Spleen (tissue), 11 donors: ENCODE measurements around the gene SLC44A4. TPM values are rescaled to one million over a fixed set of nuclear protein-coding genes. Genes with fewer than 3 reads are reported as not detected.

Experiments used
- DNase-seq: peaks from one replicate; pipeline ENCODE4 v3.0.0-alpha.2; 2020
- H3K27ac ChIP-seq, 8 donors: fragments of 200-600 bp; sonication (generic) in 7 of 8; 1 replicate in 4 of 8; 2 replicates in 4 of 8; pipeline versions ENCODE4 v1.5.0 to v1.8.0; 2016 to 2021; ENCODE audit warnings: inconsistent platforms in 4 of 8, mild to moderate bottlenecking in 4 of 8, moderate library complexity in 1 of 8
- H3K27me3 ChIP-seq, 7 donors: fragments of 200-600 bp; sonication (generic) in 6 of 7; replicated peaks in 1 of 7; 1 replicate in 4 of 7; 2 replicates in 3 of 7; pipeline versions ENCODE4 v1.5.0 to v1.8.0; 2016 to 2021; ENCODE audit warnings: inconsistent platforms in 3 of 7, mild to moderate bottlenecking in 1 of 7
- H3K36me3 ChIP-seq, 6 donors: fragments of 200-600 bp; sonication (generic) in 5 of 6; 1 replicate in 4 of 6; 2 replicates in 2 of 6; pipeline versions ENCODE4 v1.5.0 to v1.8.0; 2016 to 2021; ENCODE audit warnings: inconsistent platforms in 2 of 6
- H3K4me1 ChIP-seq, 6 donors: fragments of 200-600 bp; sonication (generic) in 5 of 6; 1 replicate in 3 of 6; 2 replicates in 3 of 6; pipeline versions ENCODE4 v1.5.0 to v1.8.0; 2016 to 2021; ENCODE audit warnings: inconsistent platforms in 3 of 6
- H3K4me3 ChIP-seq, 8 donors: fragments of 200-600 bp; sonication (generic) in 7 of 8; 1 replicate in 4 of 8; 2 replicates in 4 of 8; pipeline versions ENCODE4 v1.5.0 to v1.8.0; 2016 to 2021; ENCODE audit warnings: inconsistent platforms in 4 of 8, mild to moderate bottlenecking in 4 of 8, moderate library complexity in 2 of 8
- H3K9me3 ChIP-seq, 8 donors: fragments of 200-600 bp; sonication (generic) in 7 of 8; 1 replicate in 4 of 8; 2 replicates in 4 of 8; pipeline versions ENCODE4 v1.5.0 to v1.8.0; 2016 to 2021; ENCODE audit warnings: inconsistent platforms in 4 of 8
- POLR2A ChIP-seq, 3 donors: fragments of 450-650 bp; IDR thresholded peaks; one replicate each; pipeline ENCODE4 v1.5.1; 2017; ENCODE audit warnings: antibody characterized with exemption in 3 of 3, mild to moderate bottlenecking in 1 of 3
- POLR2AphosphoS5 ChIP-seq, 3 donors: sonication (generic); formaldehyde crosslinking; IDR thresholded peaks; one replicate each; pipeline ENCODE4 v1.5.1; 2017; ENCODE audit warnings: antibody characterized with exemption in 3 of 3
- WGBS, 5 donors: extraction: QIAGEN DNeasy Blood & Tissue Kit in 3 of 5; methylation state at CpG; one replicate each; pipeline versions ENCODE4 v1.1.5 to v1.1.7; 2013 to 2018; 5-methylcytosine and 5-hydroxymethylcytosine counted together
- intact Hi-C: fragments of 100-400 bp; cut with DNase I; formaldehyde crosslinking; loops from one replicate; pipeline ENCODE4 v1.15.0; 2023; ENCODE audit warnings: low total_unique reads
- polyA plus RNA-seq, 3 donors: library from polyadenylated mRNA; stranded (reverse); fragments of 200-250 nt; gene quantifications; one replicate each; pipeline ENCODE4 v1.2.1, GENCODE V29; 2013
- total RNA-seq, 7 donors: library from RNA; depleted of rRNA in 3 of 7; stranded (reverse); fragments of >200 nt in 3 of 7; fragmentation: NEBNext Ultra II Directional in 4 of 7; extraction: Animal tissue kit (Norgen Biotek cat#: 25700) in 4 of 7; gene quantifications; one replicate each; pipeline versions ENCODE4 v1.1.0 to v1.2.1, GENCODE V29; 2016 to 2021
- TF ChIP-seq, protein P1 (sequence below), 11 experiments: fragments of 200-600 bp in 7 of 11; fragments of 450-650 bp in 4 of 11; sonication (generic) in 4 of 11; IDR thresholded peaks in 8 of 11; conservative IDR thresholded peaks in 3 of 11; 1 replicate in 7 of 11; 2 replicates in 4 of 11; pipeline versions ENCODE4 v1.4.0 to v1.8.0; 2016 to 2021; ENCODE audit warnings: antibody characterized with exemption in 11 of 11, inconsistent platforms in 4 of 11, mild to moderate bottlenecking in 1 of 11
- donor health status: healthy with polysubstance abuse.
- donor health status: DM: no; HTN: no; CAD: no; lungs with moderate emphysema.
- donor health status: DM: no; HTN: no; CAD: no.
- donor health status: Bipolar disorder and iron deficiency.
- donor health status: healthy.
- donor health status: DM: no; HTN: no; CAD: no.
- donor health status: DM: yes; HTN: yes; CAD: no.

Gene SLC44A4
- total and polyA plus RNA-seq, 10 donors = 0.20 to 5.9 (median 2.6) TPM

DNA sequence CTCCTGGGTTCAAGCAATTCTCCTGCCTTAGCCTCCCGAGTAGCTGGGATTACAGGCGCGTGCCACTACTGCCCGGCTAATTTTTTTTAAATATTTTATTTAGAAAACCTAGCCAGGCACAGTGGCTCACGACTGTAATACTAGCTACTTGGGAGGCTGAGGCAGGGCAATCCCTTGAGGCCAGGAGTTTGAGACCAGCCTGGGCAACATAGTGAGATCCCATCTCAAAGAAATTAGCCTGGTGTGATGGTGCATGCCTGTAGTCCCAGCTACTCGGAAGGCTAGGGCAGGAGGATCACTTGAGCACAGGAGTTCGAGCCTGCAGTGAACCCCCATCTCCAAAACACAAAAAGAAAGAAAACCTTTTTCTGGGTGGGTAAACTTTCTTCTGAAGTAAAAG, 2.4 kb downstream of the SLC44A4 start:
- H3K27ac ChIP-seq = no peak overlapping the region
- TF ChIP-seq POLR2A (IDR thresholded peaks at IDR 0.05) (no peak), POLR2AphosphoS5 (IDR thresholded peaks at IDR 0.05) (no peak)
- TF ChIP-seq, protein P1, sequence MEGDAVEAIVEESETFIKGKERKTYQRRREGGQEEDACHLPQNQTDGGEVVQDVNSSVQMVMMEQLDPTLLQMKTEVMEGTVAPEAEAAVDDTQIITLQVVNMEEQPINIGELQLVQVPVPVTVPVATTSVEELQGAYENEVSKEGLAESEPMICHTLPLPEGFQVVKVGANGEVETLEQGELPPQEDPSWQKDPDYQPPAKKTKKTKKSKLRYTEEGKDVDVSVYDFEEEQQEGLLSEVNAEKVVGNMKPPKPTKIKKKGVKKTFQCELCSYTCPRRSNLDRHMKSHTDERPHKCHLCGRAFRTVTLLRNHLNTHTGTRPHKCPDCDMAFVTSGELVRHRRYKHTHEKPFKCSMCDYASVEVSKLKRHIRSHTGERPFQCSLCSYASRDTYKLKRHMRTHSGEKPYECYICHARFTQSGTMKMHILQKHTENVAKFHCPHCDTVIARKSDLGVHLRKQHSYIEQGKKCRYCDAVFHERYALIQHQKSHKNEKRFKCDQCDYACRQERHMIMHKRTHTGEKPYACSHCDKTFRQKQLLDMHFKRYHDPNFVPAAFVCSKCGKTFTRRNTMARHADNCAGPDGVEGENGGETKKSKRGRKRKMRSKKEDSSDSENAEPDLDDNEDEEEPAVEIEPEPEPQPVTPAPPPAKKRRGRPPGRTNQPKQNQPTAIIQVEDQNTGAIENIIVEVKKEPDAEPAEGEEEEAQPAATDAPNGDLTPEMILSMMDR (IDR thresholded peaks at IDR 0.05 in 8 of 11, conservative IDR thresholded peaks at IDR 0.05 in 3 of 11) = no peak
- H3K27me3 ChIP-seq = no peaks in the 10 kb centered on the region
- intact Hi-C loops = no loop called here
- WGBS, 5 donors = 88 to 95% (median 92%) methylated on average over 7 of the region's 7 CpGs
- DNase-seq = no peak
- no peak overlapping the region for H3K4me3 ChIP-seq
- peaks cover 0 to 23% (median 21%) of the 10 kb centered on the region in 6 donors for H3K36me3 ChIP-seq
- no peaks in the 10 kb centered on the region for H3K9me3 ChIP-seq
- H3K4me1 ChIP-seq = peaks cover 0 to 27% (median 6%) of the 10 kb centered on the region in 6 donors

DNA sequence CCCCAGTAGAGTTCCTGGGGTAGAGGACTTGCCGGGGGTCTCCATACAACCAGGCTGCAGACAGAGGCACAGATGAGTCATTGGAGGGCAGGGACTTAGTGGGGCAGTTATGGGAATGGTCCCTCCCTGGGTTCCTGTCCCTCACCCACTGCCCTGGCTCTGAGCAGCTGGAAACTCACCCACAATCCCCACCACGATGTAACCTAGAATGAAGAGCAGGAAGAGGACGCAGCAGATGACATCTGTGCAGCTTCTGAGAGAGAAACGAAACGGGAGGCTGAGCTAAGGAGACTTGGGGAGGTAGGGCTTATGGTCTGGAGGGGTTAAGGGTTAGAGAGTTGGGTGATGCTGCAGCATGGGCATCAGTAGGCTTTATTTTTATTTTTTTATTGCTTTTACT, 2.9 kb downstream of the SLC44A4 start:
- Histone ChIP-seq H3K4me3 (no peak overlapping the region), H3K4me1 (peaks cover 0 to 31% (median 6%) of the 10 kb centered on the region in 6 donors), H3K9me3 (no peaks in the 10 kb centered on the region), H3K27me3 (no peaks in the 10 kb centered on the region), H3K27ac (no peak overlapping the region), H3K36me3 (peaks cover 0 to 18% (median 16%) of the 10 kb centered on the region in 6 donors)
- DNase-seq = no peak
- intact Hi-C loops = no loop called here
- TF ChIP-seq POLR2AphosphoS5 (IDR thresholded peaks at IDR 0.05) (no peak), POLR2A (IDR thresholded peaks at IDR 0.05) (no peak)
- TF ChIP-seq, protein P1 (IDR thresholded peaks at IDR 0.05 in 8 of 11, conservative IDR thresholded peaks at IDR 0.05 in 3 of 11) = no peak
- WGBS, 5 donors = 41 to 64% (median 55%) methylated on average over 5 of the region's 5 CpGs

DNA sequence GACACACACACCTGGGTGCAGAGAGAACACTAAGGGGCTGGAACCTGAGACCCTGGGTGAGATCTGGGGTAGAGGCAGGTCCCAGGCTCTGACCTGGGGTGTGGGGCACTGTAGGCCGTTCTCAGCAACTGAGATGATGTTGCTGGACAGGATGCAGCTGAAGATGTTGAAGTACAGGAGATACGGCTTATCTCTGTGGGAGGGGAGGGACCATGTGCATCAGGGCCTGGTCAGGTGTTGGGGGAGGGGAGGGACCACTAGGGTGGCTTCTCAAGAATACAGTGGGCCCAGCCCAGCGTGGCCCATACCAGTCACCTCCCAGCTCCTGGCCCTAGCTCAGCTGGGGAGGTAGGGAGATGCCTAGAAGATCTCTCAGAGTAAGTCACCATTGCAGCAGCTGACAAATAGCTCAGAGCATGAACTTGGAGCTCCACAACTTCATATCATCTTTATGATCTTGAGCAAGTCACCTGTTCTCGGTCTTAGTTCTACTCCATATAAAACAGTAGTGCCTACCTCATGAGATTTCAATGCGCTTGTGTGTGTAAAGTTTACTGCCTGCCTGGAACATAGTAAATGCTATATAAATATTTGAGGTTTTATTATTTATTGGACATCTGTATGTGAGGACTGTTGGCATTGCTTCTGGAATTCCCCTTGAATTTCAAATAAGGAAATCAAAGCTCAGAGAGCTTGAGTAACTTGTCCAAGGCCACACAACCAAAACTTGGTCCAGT, 3.8 kb downstream of the SLC44A4 start:
- Histone ChIP-seq H3K27me3 (no peaks in the 10 kb centered on the region), H3K4me3 (no peak overlapping the region), H3K27ac (no peak overlapping the region), H3K9me3 (no peaks in the 10 kb centered on the region), H3K4me1 (peaks cover 0 to 40% (median 6%) of the 10 kb centered on the region in 6 donors), H3K36me3 (peaks cover 0 to 9% (median 7%) of the 10 kb centered on the region in 6 donors)
- TF ChIP-seq POLR2AphosphoS5 (IDR thresholded peaks at IDR 0.05) (no peak), POLR2A (IDR thresholded peaks at IDR 0.05) (no peak)
- TF ChIP-seq, protein P1 (IDR thresholded peaks at IDR 0.05 in 8 of 11, conservative IDR thresholded peaks at IDR 0.05 in 3 of 11) = no peak
- intact Hi-C loops = no loop called here
- DNase-seq = no peak
- 65 to 79% (median 73%) methylated on average over 5 of the region's 5 CpGs for WGBS, 5 donors

DNA sequence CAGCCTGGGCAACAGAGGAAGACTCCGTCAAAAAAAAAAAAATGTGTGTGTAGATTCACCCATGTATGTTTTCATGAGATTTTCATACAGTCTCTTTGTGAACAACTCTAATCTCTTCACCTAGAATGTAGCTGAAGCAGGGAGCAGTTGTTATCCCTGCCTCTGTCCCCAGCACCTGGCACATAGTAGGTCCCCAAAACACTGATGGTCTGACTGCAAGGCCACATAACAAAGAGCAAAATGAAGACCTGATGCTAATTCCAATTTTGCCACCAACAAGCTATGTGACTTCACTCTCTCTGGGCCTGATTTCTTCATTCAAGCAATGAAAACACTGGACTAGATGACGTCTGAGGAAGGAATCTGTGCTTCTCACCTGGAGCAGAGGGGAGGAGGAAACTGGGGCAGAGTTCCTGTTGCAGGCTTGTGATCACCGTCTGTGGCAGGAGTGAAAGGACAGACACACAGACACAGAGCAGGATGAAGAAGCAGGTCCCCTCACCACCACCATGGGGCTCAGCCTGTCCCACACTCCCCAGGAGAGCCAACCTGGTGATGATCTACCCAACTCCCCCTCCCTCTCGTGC, 4.6 kb downstream of the SLC44A4 start:
- Histone ChIP-seq H3K27ac (no peak overlapping the region), H3K9me3 (no peaks in the 10 kb centered on the region)
- WGBS, 5 donors = 48 to 63% (median 50%) methylated on average over 4 of the region's 4 CpGs

More for the DNA sequence above, 4.6 kb downstream of the SLC44A4 start:
- Histone ChIP-seq H3K27me3 (no peaks in the 10 kb centered on the region), H3K36me3 (peaks cover 0 to 1% (median 0%) of the 10 kb centered on the region in 6 donors), H3K4me3 (no peak overlapping the region), H3K4me1 (peaks cover 0 to 40% (median 6%) of the 10 kb centered on the region in 6 donors)
- DNase-seq = no peak
- intact Hi-C loops = no loop called here
- TF ChIP-seq, protein P1 (IDR thresholded peaks at IDR 0.05 in 8 of 11, conservative IDR thresholded peaks at IDR 0.05 in 3 of 11) = no peak
- TF ChIP-seq POLR2AphosphoS5 (IDR thresholded peaks at IDR 0.05) (no peak), POLR2A (IDR thresholded peaks at IDR 0.05) (no peak)
